B cell (primary cell): ENCODE results near the gene FALEC. TPM values are rescaled to one million over a fixed set of nuclear protein-coding genes. Genes with fewer than 3 reads are reported as not detected.

Experiments
- ATAC-seq: fragments of 200-7000 bp; cut with Tn5 transposase; one replicate; pipeline ENCODE4 v1.10.0; 2021; ENCODE audit warnings: low read depth, mild to moderate bottlenecking, moderate number of reproducible peaks, moderate library complexity
- CTCF ChIA-PET: fragments of 350-600 bp; sonication (Branson Sonifier 250); formaldehyde crosslinking; loops from one replicate; lab custom pipeline; 2021; ENCODE audit warnings: antibody characterized with exemption, inconsistent platforms; lab: Charles Lee
- POLR2A ChIA-PET: fragments of 350-600 bp; sonication (Branson Sonifier 250); formaldehyde crosslinking; loops from one replicate; lab custom pipeline; 2021; ENCODE audit warnings: antibody characterized with exemption; lab: Charles Lee
- DNase-seq: peaks from one replicate; pipeline ENCODE4 v3.0.0; 2013
- H2AFZ ChIP-seq: 2 replicates; pipeline ENCODE4 v1.6.1; 2012; ENCODE audit warnings: mild to moderate bottlenecking, low read depth, low read length; ENCODE audit not compliant: insufficient read depth, poor library complexity, severe bottlenecking
- H3K27ac ChIP-seq, 2 donors: 1 replicate in 1 of 2; 2 replicates in 1 of 2; pipeline ENCODE4 v1.5.1; 2012 to 2013; ENCODE audit warnings: low read length in 2 of 2, mild to moderate bottlenecking in 2 of 2, moderate library complexity in 1 of 2
- H3K27me3 ChIP-seq, 4 experiments: fragments of 200-600 bp in 1 of 4; sonication (generic) in 1 of 4; replicated peaks in 1 of 4; 1 replicate in 2 of 4; 2 replicates in 2 of 4; pipeline versions ENCODE4 v1.6.1 to v1.7.0; 2013 to 2016; ENCODE audit warnings: low read length in 3 of 4, mild to moderate bottlenecking in 2 of 4, mixed read lengths in 1 of 4, moderate library complexity in 1 of 4; ENCODE audit not compliant: insufficient read depth in 4 of 4, control insufficient read depth in 3 of 4; ENCODE audit errors: control extremely low read depth in 1 of 4
- H3K36me3 ChIP-seq, 2 experiments: replicated peaks in 1 of 2; 1 replicate in 1 of 2; 2 replicates in 1 of 2; pipeline versions ENCODE4 v1.6.1 to v1.7.1; 2013; ENCODE audit warnings: low read length in 1 of 2; ENCODE audit not compliant: insufficient read depth in 2 of 2, control insufficient read depth in 1 of 2; ENCODE audit errors: control extremely low read depth in 1 of 2, extremely low read depth in 1 of 2
- H3K4me1 ChIP-seq, 2 donors: fragments of 200-600 bp in 1 of 2; sonication (generic) in 1 of 2; 1 replicate in 1 of 2; 2 replicates in 1 of 2; pipeline versions ENCODE4 v1.5.1 to v1.6.1; 2013 to 2017; ENCODE audit warnings: low read length in 2 of 2; ENCODE audit not compliant: control insufficient read depth in 2 of 2, insufficient read depth in 2 of 2
- H3K4me2 ChIP-seq: replicated peaks from 2 replicates; pipeline ENCODE3; 2012; ENCODE audit warnings: mild to moderate bottlenecking, low read depth, low read length; ENCODE audit not compliant: poor library complexity, severe bottlenecking
- H3K4me3 ChIP-seq, 5 experiments: fragments of 200-600 bp in 1 of 5; sonication (generic) in 1 of 5; 1 replicate in 3 of 5; 2 replicates in 2 of 5; pipeline versions ENCODE4 v1.5.1 to v1.7.0; 2011 to 2016; ENCODE audit warnings: low read length in 4 of 5, mild to moderate bottlenecking in 4 of 5, low read depth in 2 of 5, control low read depth in 1 of 5, moderate library complexity in 1 of 5; ENCODE audit not compliant: insufficient read depth in 1 of 5; ENCODE audit errors: control extremely low read depth in 1 of 5, extremely low read depth in 1 of 5
- H3K79me2 ChIP-seq: fragments of 200-600 bp; sonication (generic); one replicate; pipeline ENCODE4 v1.6.0; 2016; ENCODE audit warnings: low read length; ENCODE audit not compliant: control insufficient read depth, insufficient read depth
- H3K9ac ChIP-seq: fragments of 200-600 bp; sonication (generic); 2 replicates; pipeline ENCODE4 v1.6.1; 2017; ENCODE audit warnings: mild to moderate bottlenecking, low read length, moderate library complexity
- H3K9me3 ChIP-seq, 3 donors: one replicate each; pipeline versions ENCODE4 v1.6.1 to v1.7.1; 2013; ENCODE audit warnings: low read length in 2 of 3; ENCODE audit not compliant: control insufficient read depth in 2 of 3, insufficient read depth in 1 of 3; ENCODE audit errors: control extremely low read depth in 1 of 3
- H4K20me1 ChIP-seq: 2 replicates; pipeline ENCODE4 v1.6.0; 2012; ENCODE audit warnings: mild to moderate bottlenecking, low read length; ENCODE audit not compliant: insufficient read depth, control insufficient read depth, poor library complexity, severe bottlenecking
- H3K27ac Mint-ChIP-seq: one replicate; pipeline ENCODE4 v1.8.0; 2021; ENCODE audit warnings: mixed read lengths
- H3K27me3 Mint-ChIP-seq: one replicate; pipeline ENCODE4 v1.8.0; 2021; ENCODE audit warnings: mixed read lengths
- H3K4me1 Mint-ChIP-seq: one replicate; pipeline ENCODE4 v1.8.0; 2021; ENCODE audit warnings: mixed read lengths
- H3K4me3 Mint-ChIP-seq: one replicate; pipeline ENCODE4 v1.8.0; 2021; ENCODE audit warnings: mixed read lengths
- H3K9me3 Mint-ChIP-seq: one replicate; pipeline ENCODE4 v1.8.0; 2022; ENCODE audit warnings: mixed read lengths; ENCODE audit not compliant: insufficient read depth
- CTCF ChIP-seq: fragments of 200-600 bp; IDR thresholded peaks from one replicate; pipeline ENCODE4 v1.8.0; 2022; ENCODE audit warnings: antibody characterized with exemption, mild to moderate bottlenecking
- EZH2 ChIP-seq: IDR thresholded peaks from 2 replicates; pipeline ENCODE4 v1.6.1; 2012; ENCODE audit warnings: borderline replicate concordance, low read depth, mild to moderate bottlenecking, moderate library complexity, low read length; ENCODE audit not compliant: insufficient read depth, poor library complexity, severe bottlenecking
- WGBS: methylation state at CpG from one replicate; pipeline ENCODE4 v1.1.5; 2013; ENCODE audit warnings: missing lambda C conversion rate; ENCODE audit not compliant: insufficient coverage; 5-methylcytosine and 5-hydroxymethylcytosine counted together
- intact Hi-C: fragments of 100-400 bp; cut with micrococcal nuclease; formaldehyde crosslinking; loops from one replicate; pipeline ENCODE4 v1.10.0; 2022
- polyA plus RNA-seq: library from polyadenylated mRNA; depleted of rRNA; stranded (reverse); fragments of >200 nt; gene quantifications from 2 replicates; pipeline ENCODE4 v1.2.3, GENCODE V29; 2012
- total RNA-seq, 2 donors: library from RNA; stranded (reverse); fragments of 120-200 nt in 1 of 2; gene quantifications; 1 replicate in 1 of 2; 2 replicates in 1 of 2; pipeline versions ENCODE4 v1.2.3 to v1.2.4, GENCODE V29; 2013 to 2022

Gene FALEC
- total and polyA plus RNA-seq, 2 donors (not counting 1 experiment from before 2014, with no cell fraction given), result 1.1 to 2.6 TPM

GRCh38 chr1:150548632-150549495, 33.3 kb downstream of the FALEC start, which contains the start of gene ADAMTSL4:
TSS of gene ADAMTSL4 (plus strand) at chr1:150549408. CDS start at chr1:150552289, 2,881 bp downstream.
- intact Hi-C loops, result no loop called here
- peak within 1 kb of the TSS; percentile 97 for H3K4me2 ChIP-seq
- H2AFZ ChIP-seq, result peak within 1 kb of the TSS; percentile 82
- WGBS, result 1% methylated on average over 84 of the region's 91 CpGs
- H3K9ac ChIP-seq, result peak within 1 kb of the TSS; percentile 67
- TF ChIP-seq CTCF (peak; percentile 9), EZH2 (no peak)
- H4K20me1 ChIP-seq, result no peaks in the 10 kb centered on the region
- peak within 1 kb of the TSS; percentile 32 to 66 (median 60) for H3K4me3 ChIP-seq
- Mint-ChIP-seq H3K9me3 (no peaks in the 10 kb centered on the region), H3K27ac (no peak within 1 kb of the TSS), H3K27me3 (peaks cover 12% of the 10 kb centered on the region), H3K4me3 (peak within 1 kb of the TSS; percentile 85), H3K4me1 (peaks cover 28% of the 10 kb centered on the region)
- peaks cover 18 to 28% of the 10 kb centered on the region in 2 donors for H3K4me1 ChIP-seq
- no peak within 1 kb of the TSS for H3K27ac ChIP-seq
- DNase-seq (peak; percentile 67), ATAC-seq (peak; percentile 72)
- ChIA-PET CTCF (interaction anchor here (1.0 to 1.5 kb wide), 2 partner anchors 11 to 81 kb away, joined by 3 to 11 read pairs; partner anchors contain the start of gene ENSA), POLR2A (interaction anchor here (1.2 kb wide), 1 partner anchor 31 kb away, joined by 3 read pairs; the partner anchor contains the start of gene MCL1)
- no peaks in the 10 kb centered on the region for H3K36me3 ChIP-seq
- H3K79me2 ChIP-seq, result no peaks in the 10 kb centered on the region
- peaks cover 0 to 38% (median 9%) of the 10 kb centered on the region in 4 experiments for H3K27me3 ChIP-seq
- no peaks in the 10 kb centered on the region for H3K9me3 ChIP-seq
